ENCODE data around the gene CLECL1.

Gene CLECL1

DNA sequence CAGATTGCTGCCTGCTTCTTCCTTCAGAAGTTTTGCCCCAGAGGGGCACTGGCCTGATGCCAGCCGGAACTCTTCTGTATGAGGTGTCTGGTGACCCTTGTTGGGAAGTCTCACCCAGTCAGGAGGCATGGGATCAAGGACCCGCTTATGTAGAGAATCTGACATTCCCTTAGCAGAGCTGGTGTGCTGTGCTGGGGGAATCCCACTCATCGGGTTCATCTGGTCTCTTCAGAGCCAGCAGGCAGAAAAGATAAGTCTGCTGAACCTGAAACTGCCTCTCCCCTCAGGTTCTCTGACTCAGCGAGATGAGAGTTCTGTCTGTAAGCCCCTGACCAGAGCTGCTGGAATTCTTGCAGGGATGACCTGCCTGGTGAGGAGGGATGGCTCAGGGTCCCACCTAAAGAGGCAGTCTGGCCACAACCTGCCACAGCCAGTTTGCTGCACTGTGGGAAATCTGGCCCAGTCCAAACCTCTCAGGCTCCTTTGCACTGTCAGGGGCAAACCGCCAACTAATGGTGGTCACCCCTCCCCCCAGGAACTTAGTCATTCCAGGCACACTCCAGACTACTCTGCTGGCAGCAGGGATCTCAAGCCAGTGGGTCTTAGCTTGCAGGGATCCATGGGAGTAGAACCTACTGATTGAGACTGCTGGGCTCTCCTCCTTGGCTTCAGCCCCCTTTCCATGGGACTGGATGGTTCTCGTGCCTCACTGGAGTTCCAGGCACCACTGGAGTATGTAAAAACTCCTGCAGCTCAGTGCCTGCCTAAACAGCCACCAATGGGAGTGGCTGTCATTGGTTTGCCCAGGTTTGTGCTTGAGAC lies 59.3 kb downstream of the CLECL1 start:
- TF ChIP-seq, protein P1, sequence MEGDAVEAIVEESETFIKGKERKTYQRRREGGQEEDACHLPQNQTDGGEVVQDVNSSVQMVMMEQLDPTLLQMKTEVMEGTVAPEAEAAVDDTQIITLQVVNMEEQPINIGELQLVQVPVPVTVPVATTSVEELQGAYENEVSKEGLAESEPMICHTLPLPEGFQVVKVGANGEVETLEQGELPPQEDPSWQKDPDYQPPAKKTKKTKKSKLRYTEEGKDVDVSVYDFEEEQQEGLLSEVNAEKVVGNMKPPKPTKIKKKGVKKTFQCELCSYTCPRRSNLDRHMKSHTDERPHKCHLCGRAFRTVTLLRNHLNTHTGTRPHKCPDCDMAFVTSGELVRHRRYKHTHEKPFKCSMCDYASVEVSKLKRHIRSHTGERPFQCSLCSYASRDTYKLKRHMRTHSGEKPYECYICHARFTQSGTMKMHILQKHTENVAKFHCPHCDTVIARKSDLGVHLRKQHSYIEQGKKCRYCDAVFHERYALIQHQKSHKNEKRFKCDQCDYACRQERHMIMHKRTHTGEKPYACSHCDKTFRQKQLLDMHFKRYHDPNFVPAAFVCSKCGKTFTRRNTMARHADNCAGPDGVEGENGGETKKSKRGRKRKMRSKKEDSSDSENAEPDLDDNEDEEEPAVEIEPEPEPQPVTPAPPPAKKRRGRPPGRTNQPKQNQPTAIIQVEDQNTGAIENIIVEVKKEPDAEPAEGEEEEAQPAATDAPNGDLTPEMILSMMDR (IDR thresholded peaks at IDR 0.05; ENCODE audit: extremely low read depth, insufficient read depth, missing control alignments) = no peak
- DNase-seq (ENCODE audit: low spot score) = no peak
- in situ Hi-C loops (cut with MboI; ENCODE audit: low pct_unique_long_range_greater_than_20kb, low sequenced_read_pairs, unreplicated experiment) = no loop called here
